K562 (cell line): ENCODE measurements around the gene GLIPR2. TPM values are rescaled to one million over a fixed set of nuclear protein-coding genes. Genes with fewer than 3 reads are reported as not detected.

Experiments used
- ATF1 ChIP-seq, 2 experiments: fragments of 450-650 bp in 1 of 2; IDR thresholded peaks; 2 replicates each; pipeline ENCODE4 v1.6.1; 2016; ENCODE audit warnings: missing compliant biosample characterization in 1 of 2, missing genetic modification characterization in 1 of 2
- COPS2 ChIP-seq: fragments of 450-650 bp; conservative IDR thresholded peaks from 2 replicates; pipeline ENCODE4 v1.6.1; 2016; ENCODE audit warnings: mild to moderate bottlenecking, moderate library complexity
- ERF ChIP-seq: fragments of 450-650 bp; formaldehyde crosslinking; IDR thresholded peaks from 2 replicates; pipeline ENCODE4 v1.4.0; 2020; ENCODE audit warnings: mild to moderate bottlenecking, mixed read lengths
- EZH2 ChIP-seq: IDR thresholded peaks from 2 replicates; pipeline ENCODE4 v1.6.1; 2012; ENCODE audit warnings: low read depth, mild to moderate bottlenecking, inconsistent platforms, low read length, borderline replicate concordance
- GATAD2A ChIP-seq: fragments of 450-650 bp; IDR thresholded peaks from 2 replicates; pipeline ENCODE4 v1.6.1; 2017
- HNRNPK ChIP-seq: fragments of 200-400 bp; formaldehyde crosslinking; IDR thresholded peaks from one replicate; pipeline ENCODE4 v1.6.1; 2018; ENCODE audit warnings: mild to moderate bottlenecking, low read depth, low read length; ENCODE audit not compliant: poor library complexity, severe bottlenecking
- MYBL2 ChIP-seq, 2 experiments: fragments of 450-650 bp in 1 of 2; sonication (generic) in 1 of 2; formaldehyde crosslinking in 1 of 2; IDR thresholded peaks; 2 replicates each; pipeline versions ENCODE4 v1.6.1 to v1.8.1; 2017 to 2022; ENCODE audit warnings: borderline replicate concordance in 1 of 2, inconsistent platforms in 1 of 2, low read depth in 1 of 2, mild to moderate bottlenecking in 1 of 2, missing genetic modification reagents in 1 of 2, moderate library complexity in 1 of 2
- NCOA4 ChIP-seq: fragments of 450-650 bp; IDR thresholded peaks from 2 replicates; pipeline ENCODE4 v1.6.1; 2018; ENCODE audit warnings: mild to moderate bottlenecking; ENCODE audit not compliant: partially characterized antibody
- NR2F6 ChIP-seq: fragments of 450-650 bp; formaldehyde crosslinking; IDR thresholded peaks from 2 replicates; pipeline ENCODE4 v1.4.0; 2020; ENCODE audit warnings: mild to moderate bottlenecking
- NR4A1 ChIP-seq, 2 experiments: fragments of 250-450 bp in 1 of 2; fragments of 450-650 bp in 1 of 2; sonication (Bioruptor Pico) in 1 of 2; IDR thresholded peaks; 2 replicates each; pipeline versions ENCODE4 v1.4.0 to v1.6.1; 2016 to 2020; ENCODE audit warnings: mild to moderate bottlenecking in 2 of 2, missing compliant biosample characterization in 1 of 2, missing genetic modification characterization in 1 of 2, moderate library complexity in 1 of 2
- PCBP1 ChIP-seq: fragments of 200-400 bp; formaldehyde crosslinking; IDR thresholded peaks from 2 replicates; pipeline ENCODE4 v1.6.1; 2018; ENCODE audit warnings: mild to moderate bottlenecking, low read depth, low read length; ENCODE audit not compliant: poor library complexity, severe bottlenecking
- RBM17 ChIP-seq: fragments of 200-400 bp; formaldehyde crosslinking; IDR thresholded peaks from 2 replicates; pipeline ENCODE4 v1.6.1; 2017; ENCODE audit warnings: low read depth, mild to moderate bottlenecking, low read length, borderline replicate concordance
- SLC30A9 ChIP-seq: fragments of 250-450 bp; sonication (Bioruptor Pico); IDR thresholded peaks from 2 replicates; pipeline ENCODE4 v1.8.0; 2022; ENCODE audit warnings: mild to moderate bottlenecking, moderate library complexity
- TBL1XR1 ChIP-seq, 2 experiments: IDR thresholded peaks; 2 replicates each; pipeline ENCODE4 v1.6.1; 2012; ENCODE audit warnings: improper control_type of control experiment in 2 of 2, low read length in 2 of 2, mild to moderate bottlenecking in 1 of 2
- ZNF232 ChIP-seq: sonication (generic); formaldehyde crosslinking; IDR thresholded peaks from 2 replicates; pipeline ENCODE4 v1.8.0; 2022; ENCODE audit warnings: mild to moderate bottlenecking, missing genetic modification reagents
- ZSCAN29 ChIP-seq: fragments of 450-650 bp; IDR thresholded peaks from 2 replicates; pipeline ENCODE4 v1.6.1; 2017
- polyA plus RNA-seq, 8 experiments: library from polyadenylated mRNA; depleted of rRNA in 4 of 8; stranded (reverse) in 5 of 8; unstranded in 3 of 8; fragments of >200 nt; fragmentation: Nextera tagmentation in 2 of 8; fragmentation: Illumina TruSeq in 1 of 8; extraction: Ambion mirVana in 2 of 8; extraction: Trizol in 1 of 8; gene quantifications; 2 replicates each; pipeline versions ENCODE4 v1.2.1 to v1.2.3, GENCODE V29; 2011 to 2014; ENCODE audit warnings: inconsistent platforms in 1 of 8, missing spikeins in 1 of 8
- total RNA-seq, 7 experiments: library from RNA; depleted of rRNA in 6 of 7; stranded (reverse); fragments of >200 nt in 6 of 7; fragmentation: Illumina TruSeq in 2 of 7; extraction: Trizol in 2 of 7; gene quantifications; 2 replicates each; pipeline versions ENCODE4 v1.2.1 to v1.2.3, GENCODE V29; 2011 to 2021; ENCODE audit warnings: low replicate concordance in 1 of 7
- TF ChIP-seq, protein P1 (sequence below): fragments of 450-650 bp; IDR thresholded peaks from 2 replicates; pipeline ENCODE4 v1.6.1; 2016; ENCODE audit warnings: mild to moderate bottlenecking
- TF ChIP-seq, protein P2 (sequence below), 3 experiments: IDR thresholded peaks in 2 of 3; conservative IDR thresholded peaks in 1 of 3; 2 replicates each; pipeline ENCODE4 v1.5.1; 2011 to 2012; ENCODE audit warnings: low read length in 3 of 3, mild to moderate bottlenecking in 3 of 3, control low read depth in 2 of 3, improper control_type of control experiment in 1 of 3, inconsistent platforms in 1 of 3, low read depth in 1 of 3, mixed read lengths in 1 of 3, moderate library complexity in 1 of 3; ENCODE audit not compliant: insufficient read depth in 2 of 3

The GLIPR2 gene
- total and polyA plus RNA-seq, 9 of the 15 experiments (the other 6 are each of a cell fraction or from before 2014, with no cell fraction given) = 1.4 to 8.8 (median 2.9) TPM

DNA sequence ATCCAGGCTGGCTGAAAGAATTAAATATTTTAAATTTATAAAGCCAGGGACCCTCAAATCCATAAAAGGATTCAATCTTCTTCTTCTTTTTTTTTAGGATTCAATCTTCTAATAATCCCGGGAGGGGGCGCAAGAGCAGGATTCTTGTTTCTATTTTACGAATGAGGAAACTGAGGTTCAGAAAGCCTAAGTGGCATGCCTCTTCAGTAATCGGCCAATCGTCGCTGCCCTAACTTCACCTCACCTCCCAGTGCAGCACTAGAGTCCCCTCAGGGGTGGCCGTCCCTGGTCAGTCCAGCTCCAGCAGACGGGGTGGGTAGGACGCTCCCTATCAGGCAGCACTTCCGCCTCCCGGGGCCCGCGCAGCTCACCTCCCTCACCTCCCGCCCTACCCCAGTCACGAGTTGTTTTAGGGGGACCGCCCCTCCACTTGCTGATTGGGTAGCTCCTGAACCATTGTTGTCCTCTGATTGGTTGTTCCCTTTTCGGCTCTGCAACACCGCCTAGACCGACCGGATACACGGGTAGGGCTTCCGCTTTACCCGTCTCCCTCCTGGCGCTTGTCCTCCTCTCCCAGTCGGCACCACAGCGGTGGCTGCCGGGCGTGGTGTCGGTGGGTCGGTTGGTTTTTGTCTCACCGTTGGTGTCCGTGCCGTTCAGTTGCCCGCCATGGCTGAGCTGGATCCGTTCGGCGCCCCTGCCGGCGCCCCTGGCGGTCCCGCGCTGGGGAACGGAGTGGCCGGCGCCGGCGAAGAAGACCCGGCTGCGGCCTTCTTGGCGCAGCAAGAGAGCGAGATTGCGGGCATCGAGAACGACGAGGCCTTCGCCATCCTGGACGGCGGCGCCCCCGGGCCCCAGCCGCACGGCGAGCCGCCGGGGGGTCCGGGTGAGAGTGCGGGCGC is 54.1 kb downstream of the GLIPR2 start, which contains the start of gene CLTA (continued):
- TF ChIP-seq, protein P1, sequence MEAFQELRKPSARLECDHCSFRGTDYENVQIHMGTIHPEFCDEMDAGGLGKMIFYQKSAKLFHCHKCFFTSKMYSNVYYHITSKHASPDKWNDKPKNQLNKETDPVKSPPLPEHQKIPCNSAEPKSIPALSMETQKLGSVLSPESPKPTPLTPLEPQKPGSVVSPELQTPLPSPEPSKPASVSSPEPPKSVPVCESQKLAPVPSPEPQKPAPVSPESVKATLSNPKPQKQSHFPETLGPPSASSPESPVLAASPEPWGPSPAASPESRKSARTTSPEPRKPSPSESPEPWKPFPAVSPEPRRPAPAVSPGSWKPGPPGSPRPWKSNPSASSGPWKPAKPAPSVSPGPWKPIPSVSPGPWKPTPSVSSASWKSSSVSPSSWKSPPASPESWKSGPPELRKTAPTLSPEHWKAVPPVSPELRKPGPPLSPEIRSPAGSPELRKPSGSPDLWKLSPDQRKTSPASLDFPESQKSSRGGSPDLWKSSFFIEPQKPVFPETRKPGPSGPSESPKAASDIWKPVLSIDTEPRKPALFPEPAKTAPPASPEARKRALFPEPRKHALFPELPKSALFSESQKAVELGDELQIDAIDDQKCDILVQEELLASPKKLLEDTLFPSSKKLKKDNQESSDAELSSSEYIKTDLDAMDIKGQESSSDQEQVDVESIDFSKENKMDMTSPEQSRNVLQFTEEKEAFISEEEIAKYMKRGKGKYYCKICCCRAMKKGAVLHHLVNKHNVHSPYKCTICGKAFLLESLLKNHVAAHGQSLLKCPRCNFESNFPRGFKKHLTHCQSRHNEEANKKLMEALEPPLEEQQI = no peak
- TF ChIP-seq SLC30A9 (CRISPR knock-in tag) (no peak), GATAD2A (peak; percentile 37; the same call in 1 of the 2 replicates), ZNF232 (no peak), MYBL2 (IDR thresholded peaks at IDR 0.05; ENCODE audit: low read depth) (no peak), MYBL2 (CRISPR knock-in tag; IDR thresholded peaks at IDR 0.05; ENCODE audit: borderline replicate concordance) (no peak), COPS2 (no peak), PCBP1 (no peak), NR4A1 (CRISPR knock-in tag; IDR thresholded peaks at IDR 0.05) (no peak), NR4A1 (tag; IDR thresholded peaks at IDR 0.05) (no peak), NCOA4 (no peak), HNRNPK (no peak), ATF1 (CRISPR knock-in tag; IDR thresholded peaks at IDR 0.05) (no peak), ATF1 (tag; IDR thresholded peaks at IDR 0.05) (peak; percentile 63), ERF (CRISPR knock-in tag) (no peak), EZH2 (no peak), ZSCAN29 (no peak), TBL1XR1 (IDR thresholded peaks at IDR 0.05; ENCODE audit: low read length in 2 of 2) (peak in 1 of 2 experiments; percentile 36; a peak in 2 of 4 replicates), RBM17 (no peak), NR2F6 (CRISPR knock-in tag) (no peak)
- TF ChIP-seq, protein P2, sequence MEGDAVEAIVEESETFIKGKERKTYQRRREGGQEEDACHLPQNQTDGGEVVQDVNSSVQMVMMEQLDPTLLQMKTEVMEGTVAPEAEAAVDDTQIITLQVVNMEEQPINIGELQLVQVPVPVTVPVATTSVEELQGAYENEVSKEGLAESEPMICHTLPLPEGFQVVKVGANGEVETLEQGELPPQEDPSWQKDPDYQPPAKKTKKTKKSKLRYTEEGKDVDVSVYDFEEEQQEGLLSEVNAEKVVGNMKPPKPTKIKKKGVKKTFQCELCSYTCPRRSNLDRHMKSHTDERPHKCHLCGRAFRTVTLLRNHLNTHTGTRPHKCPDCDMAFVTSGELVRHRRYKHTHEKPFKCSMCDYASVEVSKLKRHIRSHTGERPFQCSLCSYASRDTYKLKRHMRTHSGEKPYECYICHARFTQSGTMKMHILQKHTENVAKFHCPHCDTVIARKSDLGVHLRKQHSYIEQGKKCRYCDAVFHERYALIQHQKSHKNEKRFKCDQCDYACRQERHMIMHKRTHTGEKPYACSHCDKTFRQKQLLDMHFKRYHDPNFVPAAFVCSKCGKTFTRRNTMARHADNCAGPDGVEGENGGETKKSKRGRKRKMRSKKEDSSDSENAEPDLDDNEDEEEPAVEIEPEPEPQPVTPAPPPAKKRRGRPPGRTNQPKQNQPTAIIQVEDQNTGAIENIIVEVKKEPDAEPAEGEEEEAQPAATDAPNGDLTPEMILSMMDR (IDR thresholded peaks at IDR 0.05 in 2 of 3, conservative IDR thresholded peaks at IDR 0.05 in 1 of 3; ENCODE audit: insufficient read depth in 2 of 3, low read depth in 1 of 3, low read length in 3 of 3) = peak; percentile 31 to 50 (median 49)
